BE2C (cell line): ENCODE measurements around the gene FREM1.
A peak's percentile ranks its signal among the peaks of the same experiment; 100 is the strongest.

ENCODE experiments used
- DNase-seq: peaks from one replicate; pipeline ENCODE4 v3.0.0-alpha.2; 2020
- H3K27me3 ChIP-seq: fragments of 250-450 bp; sonication (Bioruptor Pico); 2 replicates; pipeline ENCODE4 v1.5.1; 2020; ENCODE audit warnings: mild to moderate bottlenecking
- H3K36me3 ChIP-seq: fragments of 250-450 bp; sonication (Bioruptor Pico); 2 replicates; pipeline ENCODE4 v1.5.1; 2020; ENCODE audit warnings: mild to moderate bottlenecking
- H3K4me1 ChIP-seq: fragments of 250-450 bp; sonication (Bioruptor Pico); 2 replicates; pipeline ENCODE4 v1.5.1; 2020
- H3K4me3 ChIP-seq: 2 replicates; pipeline ENCODE4 v1.5.1; 2011; ENCODE audit warnings: low read depth, low read length
- H3K9me3 ChIP-seq: fragments of 250-450 bp; sonication (Bioruptor Pico); 2 replicates; pipeline ENCODE4 v1.5.1; 2020
- CTCF ChIP-seq: IDR thresholded peaks from 2 replicates; pipeline ENCODE4 v1.5.1; 2012; ENCODE audit warnings: mild to moderate bottlenecking, low read depth, low read length

Gene FREM1

GRCh38 chr9:14692470-14693250, 217.6 kb downstream of the FREM1 start:
- Histone ChIP-seq H3K27me3 (no peaks in the 10 kb centered on the region), H3K9me3 (no peaks in the 10 kb centered on the region), H3K4me3 (peak overlapping the region; percentile 79), H3K36me3 (peaks cover 8% of the 10 kb centered on the region), H3K4me1 (no peaks in the 10 kb centered on the region; the same call in 1 of the 2 replicates)
- no peak for DNase-seq
- TF ChIP-seq CTCF: no peak

- DNase-seq: no peak
- H3K4me3 ChIP-seq: no peak overlapping the region
- H3K27me3 ChIP-seq: no peaks in the 10 kb centered on the region
- no peaks in the 10 kb centered on the region; the same call in 1 of the 2 replicates for H3K4me1 ChIP-seq
- no peaks in the 10 kb centered on the region for H3K9me3 ChIP-seq
- TF ChIP-seq CTCF: no peak
- H3K36me3 ChIP-seq: peaks cover 8% of the 10 kb centered on the region
Observed at GRCh38 chr9:14690948-14691730, 219.1 kb downstream of the FREM1 start.

- TF ChIP-seq CTCF: no peak
- DNase-seq: no peak
- no peaks in the 10 kb centered on the region for H3K27me3 ChIP-seq
- no peak overlapping the region for H3K4me3 ChIP-seq
- H3K9me3 ChIP-seq: no peaks in the 10 kb centered on the region
- peaks cover 8% of the 10 kb centered on the region for H3K36me3 ChIP-seq
- no peaks in the 10 kb centered on the region for H3K4me1 ChIP-seq
Observed at GRCh38 chr9:14687042-14687719, 223.0 kb downstream of the FREM1 start.

- TF ChIP-seq CTCF: no peak
- peaks cover 8% of the 10 kb centered on the region for H3K36me3 ChIP-seq
- H3K4me3 ChIP-seq: no peak overlapping the region
- no peaks in the 10 kb centered on the region for H3K27me3 ChIP-seq
- H3K9me3 ChIP-seq: no peaks in the 10 kb centered on the region
- H3K4me1 ChIP-seq: no peaks in the 10 kb centered on the region
- no peak for DNase-seq
Observed at GRCh38 chr9:14686168-14686567, 224.1 kb downstream of the FREM1 start.
